Neural progenitor cell (in vitro differentiated cells): Measurements from ENCODE around the gene CCDC74A. TPM values are rescaled to one million over a fixed set of nuclear protein-coding genes. Genes with fewer than 3 reads are reported as not detected.

Source experiments
- DNase-seq: peaks from one replicate; pipeline ENCODE4 v3.0.0-alpha.2; 2016; ENCODE audit warnings: low spot score
- H2AFZ ChIP-seq: fragments of 200-600 bp; sonication (generic); replicated peaks from 2 replicates; pipeline ENCODE4 v1.6.1; 2016; ENCODE audit warnings: antibody characterized with exemption
- H3F3A ChIP-seq: fragments of 200-600 bp; sonication (generic); 2 replicates; pipeline ENCODE4 v1.6.1; 2016; ENCODE audit warnings: antibody characterized with exemption, low read depth
- H3K27ac ChIP-seq: fragments of 200-600 bp; sonication (generic); 2 replicates; pipeline ENCODE4 v1.5.1; 2016; ENCODE audit warnings: mild to moderate bottlenecking
- H3K27me3 ChIP-seq: fragments of 200-600 bp; sonication (generic); 2 replicates; pipeline ENCODE4 v1.6.1; 2016; ENCODE audit warnings: mild to moderate bottlenecking, moderate library complexity
- H3K36me3 ChIP-seq: fragments of 200-600 bp; sonication (generic); 2 replicates; pipeline ENCODE4 v1.5.1; 2016
- H3K4me1 ChIP-seq: fragments of 200-600 bp; sonication (generic); 2 replicates; pipeline ENCODE4 v1.6.1; 2016; ENCODE audit warnings: mixed run types
- H3K4me2 ChIP-seq: fragments of 200-600 bp; sonication (generic); 2 replicates; pipeline ENCODE4 v1.6.1; 2016
- H3K4me3 ChIP-seq: fragments of 200-600 bp; sonication (generic); 2 replicates; pipeline ENCODE4 v1.5.1; 2016
- H3K79me2 ChIP-seq: fragments of 200-600 bp; sonication (generic); 2 replicates; pipeline ENCODE4 v1.6.1; 2016; ENCODE audit warnings: low read depth
- H3K9ac ChIP-seq: fragments of 200-600 bp; sonication (generic); 2 replicates; pipeline ENCODE4 v1.6.1; 2016
- H3K9me3 ChIP-seq: fragments of 200-600 bp; sonication (generic); 2 replicates; pipeline ENCODE4 v1.5.1; 2016; ENCODE audit warnings: low read depth
- H4K20me1 ChIP-seq: fragments of 200-600 bp; sonication (generic); 2 replicates; pipeline ENCODE4 v1.6.1; 2016; ENCODE audit warnings: low read depth
- H3K27ac Mint-ChIP-seq: 3 replicates; pipeline ENCODE4 v1.8.0; 2021; ENCODE audit warnings: mixed read lengths
- H3K27me3 Mint-ChIP-seq: 2 replicates; pipeline ENCODE4 v1.8.0; 2022; ENCODE audit warnings: low read depth, mild to moderate bottlenecking, inconsistent platforms, moderate library complexity, mixed read lengths; ENCODE audit not compliant: insufficient read depth
- H3K36me3 Mint-ChIP-seq: 3 replicates; pipeline ENCODE4 v1.8.0; 2021; ENCODE audit warnings: mixed read lengths
- H3K4me1 Mint-ChIP-seq: 3 replicates; pipeline ENCODE4 v1.8.0; 2021; ENCODE audit warnings: mixed read lengths
- H3K4me3 Mint-ChIP-seq: 3 replicates; pipeline ENCODE4 v1.8.0; 2021; ENCODE audit warnings: mild to moderate bottlenecking, moderate library complexity, mixed read lengths
- H3K9me3 Mint-ChIP-seq: 3 replicates; pipeline ENCODE4 v1.8.0; 2020; ENCODE audit warnings: mixed read lengths
- CTCF ChIP-seq: fragments of 200-600 bp; sonication (generic); IDR thresholded peaks from 2 replicates; pipeline ENCODE4 v1.5.1; 2017; ENCODE audit warnings: antibody characterized with exemption, mild to moderate bottlenecking
- EZH2 ChIP-seq: fragments of 200-600 bp; sonication (generic); IDR thresholded peaks from 2 replicates; pipeline ENCODE4 v1.6.1; 2017; ENCODE audit warnings: antibody characterized with exemption, mild to moderate bottlenecking, moderate library complexity
- EZH2phosphoT487 ChIP-seq: fragments of 200-600 bp; sonication (generic); IDR thresholded peaks from 2 replicates; pipeline ENCODE4 v1.6.1; 2017; ENCODE audit warnings: antibody characterized with exemption
- total RNA-seq: library from RNA; depleted of rRNA; stranded (reverse); fragments of >200 nt; gene quantifications from 2 replicates; pipeline ENCODE4 v1.2.3, GENCODE V29; 2015; ENCODE audit warnings: low replicate concordance

Gene CCDC74A
- total RNA-seq, 1 donor from 2014 or later = 25.6 TPM

GRCh38 chr2:131552871-131553270 lies 25.2 kb downstream of the CCDC74A start:
- H3K27ac Mint-ChIP-seq = no peak overlapping the region
- no peak overlapping the region for H3K4me2 ChIP-seq
- DNase-seq = no peak
- no peaks in the 10 kb centered on the region for H3F3A ChIP-seq
- no peak overlapping the region for H3K9ac ChIP-seq
- H3K27me3 ChIP-seq = no peaks in the 10 kb centered on the region
- H2AFZ ChIP-seq = no peak overlapping the region
- H3K27me3 Mint-ChIP-seq = peaks cover 2% of the 10 kb centered on the region
- TF ChIP-seq EZH2phosphoT487 (no peak), EZH2 (no peak), CTCF (no peak)
- no peaks in the 10 kb centered on the region for H3K36me3 ChIP-seq
- no peaks in the 10 kb centered on the region for H3K9me3 ChIP-seq
- H3K4me1 Mint-ChIP-seq = no peaks in the 10 kb centered on the region
- H3K27ac ChIP-seq = no peak overlapping the region
- H3K4me3 ChIP-seq = no peak overlapping the region
- H3K9me3 Mint-ChIP-seq = no peaks in the 10 kb centered on the region
- H3K4me1 ChIP-seq = no peaks in the 10 kb centered on the region
- no peaks in the 10 kb centered on the region for H4K20me1 ChIP-seq
- no peaks in the 10 kb centered on the region for H3K36me3 Mint-ChIP-seq
- H3K79me2 ChIP-seq = no peaks in the 10 kb centered on the region
- no peak overlapping the region for H3K4me3 Mint-ChIP-seq

DNA sequence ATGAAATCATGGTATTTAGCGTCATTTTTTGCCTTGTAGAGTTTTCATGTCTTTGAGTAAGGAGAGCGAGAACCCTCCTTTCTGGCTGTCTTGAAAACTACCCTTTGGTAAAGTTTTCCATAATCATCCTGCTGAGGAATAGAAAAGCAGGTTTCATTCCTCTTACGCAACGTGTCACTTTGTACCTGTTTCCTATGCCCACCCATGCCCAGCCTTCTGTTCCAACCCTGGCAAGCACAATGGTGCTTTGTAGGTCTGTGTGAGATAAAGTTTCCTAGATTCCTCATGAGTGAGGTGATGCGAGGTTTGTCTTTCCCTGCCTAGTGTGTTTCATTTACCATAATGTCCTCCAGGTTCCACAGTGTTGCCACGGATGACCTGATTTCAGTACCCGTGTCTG lies 29.3 kb downstream of the CCDC74A start:
- Histone ChIP-seq H3K9me3 (no peaks in the 10 kb centered on the region), H2AFZ (no peak overlapping the region), H3K36me3 (no peaks in the 10 kb centered on the region), H3K27me3 (no peaks in the 10 kb centered on the region), H4K20me1 (no peaks in the 10 kb centered on the region), H3F3A (no peaks in the 10 kb centered on the region), H3K4me2 (no peak overlapping the region), H3K9ac (no peak overlapping the region), H3K27ac (no peak overlapping the region), H3K4me1 (peaks cover 3% of the 10 kb centered on the region), H3K4me3 (no peak overlapping the region), H3K79me2 (no peaks in the 10 kb centered on the region)
- no peaks in the 10 kb centered on the region for H3K4me1 Mint-ChIP-seq
- TF ChIP-seq CTCF (no peak), EZH2 (no peak), EZH2phosphoT487 (no peak)
- no peaks in the 10 kb centered on the region for H3K36me3 Mint-ChIP-seq
- H3K27me3 Mint-ChIP-seq = peaks cover 2% of the 10 kb centered on the region
- DNase-seq = no peak
- H3K9me3 Mint-ChIP-seq = no peaks in the 10 kb centered on the region
- no peak overlapping the region for H3K4me3 Mint-ChIP-seq
- H3K27ac Mint-ChIP-seq = no peak overlapping the region

- Histone ChIP-seq H3K36me3 (no peaks in the 10 kb centered on the region), H3K9ac (no peak overlapping the region), H3F3A (no peaks in the 10 kb centered on the region), H3K27me3 (no peaks in the 10 kb centered on the region), H2AFZ (no peak overlapping the region), H4K20me1 (no peaks in the 10 kb centered on the region), H3K79me2 (no peaks in the 10 kb centered on the region), H3K4me1 (peaks cover 3% of the 10 kb centered on the region), H3K27ac (no peak overlapping the region), H3K4me3 (no peak overlapping the region), H3K9me3 (no peaks in the 10 kb centered on the region), H3K4me2 (no peak overlapping the region)
- Mint-ChIP-seq H3K9me3 (no peaks in the 10 kb centered on the region), H3K4me1 (no peaks in the 10 kb centered on the region), H3K4me3 (no peak overlapping the region), H3K27me3 (peaks cover 2% of the 10 kb centered on the region), H3K36me3 (no peaks in the 10 kb centered on the region), H3K27ac (no peak overlapping the region)
- no peak for TF ChIP-seq EZH2phosphoT487
- TF ChIP-seq CTCF = no peak
- TF ChIP-seq EZH2 = no peak
- DNase-seq = no peak
Observed at GRCh38 chr2:131557558-131558321, 30.1 kb downstream of the CCDC74A start.
